Activated CD8-positive, alpha-beta T cell treated with anti-CD3 and anti-CD28 coated beads, Interleukin-2, amount 10 ng/mL, durations not matched to agents 7 days and 5 days (primary cell): ENCODE results near the gene UBL4B. TPM values are rescaled to one million over a fixed set of nuclear protein-coding genes. Genes with fewer than 3 reads are reported as not detected.
A peak's percentile ranks its signal among the peaks of the same experiment; 100 is the strongest.

ENCODE experiments used
- ATAC-seq: fragments of 150-1000 bp; cut with Tn5 transposase; one replicate; pipeline ENCODE4 v1.10.0; 2021; ENCODE audit warnings: moderate library complexity
- CTCF ChIA-PET: fragments of 350-600 bp; sonication (Branson Sonifier 250); formaldehyde crosslinking; loops from one replicate; lab custom pipeline; 2021; ENCODE audit warnings: antibody characterized with exemption; lab: Charles Lee
- POLR2A ChIA-PET: fragments of 350-600 bp; sonication (Branson Sonifier 250); formaldehyde crosslinking; loops from one replicate; lab custom pipeline; 2021; ENCODE audit warnings: antibody characterized with exemption; lab: Charles Lee
- DNase-seq: peaks from one replicate; pipeline ENCODE4 v3.0.0-alpha.2; 2020
- H3K27ac Mint-ChIP-seq: one replicate; pipeline ENCODE4 v1.8.0; 2021; ENCODE audit warnings: mild to moderate bottlenecking, mixed read lengths
- H3K27me3 Mint-ChIP-seq: one replicate; pipeline ENCODE4 v1.8.0; 2021; ENCODE audit warnings: low read depth, mixed read lengths
- H3K36me3 Mint-ChIP-seq: one replicate; pipeline ENCODE4 v1.8.0; 2021; ENCODE audit warnings: low read depth, mixed read lengths
- H3K4me1 Mint-ChIP-seq: one replicate; pipeline ENCODE4 v1.8.0; 2021; ENCODE audit warnings: low read depth, mixed read lengths
- H3K4me3 Mint-ChIP-seq: one replicate; pipeline ENCODE4 v1.8.0; 2021; ENCODE audit warnings: mild to moderate bottlenecking, mixed read lengths
- H3K9me3 Mint-ChIP-seq: one replicate; pipeline ENCODE4 v1.8.0; 2022; ENCODE audit warnings: mixed read lengths; ENCODE audit not compliant: insufficient read depth
- total RNA-seq, 2 experiments: library from RNA; stranded (reverse); gene quantifications; one replicate each; pipeline ENCODE4 v1.2.3, GENCODE V29; 2021

UBL4B gene
- total RNA-seq, 2 experiments from 2014 or later = not detected

DNA sequence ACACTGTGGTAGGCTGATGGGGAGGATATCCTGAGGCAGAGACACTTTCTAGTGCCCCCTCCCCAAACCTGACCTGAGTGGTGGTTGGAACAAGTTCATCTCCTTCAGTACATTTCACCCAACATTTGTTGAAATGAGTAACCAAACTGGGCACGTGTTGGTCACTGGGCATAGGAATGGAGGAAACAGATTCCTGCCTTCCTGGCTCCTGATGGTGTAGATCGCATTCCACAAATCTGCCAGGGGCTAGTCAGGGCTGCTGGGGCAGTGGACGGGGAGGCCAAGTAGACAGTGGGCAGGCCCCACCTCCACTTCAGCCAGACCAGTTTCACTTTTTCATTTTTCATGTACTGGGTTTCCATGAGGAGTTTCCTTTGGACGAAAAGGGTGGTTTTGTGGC is 25.3 kb upstream of the UBL4B start:
- ChIA-PET CTCF (interaction anchor here (0.8 to 2.4 kb wide), 5 partner anchors 9 to 57 kb away, joined by 3 to 63 read pairs (median 6); no protein-coding TSS in a partner anchor), POLR2A (no interaction called here)
- no peak overlapping the region for H3K4me3 Mint-ChIP-seq
- no peak for DNase-seq
- no peak for ATAC-seq
- H3K27me3 Mint-ChIP-seq = peaks cover 59% of the 10 kb centered on the region
- H3K36me3 Mint-ChIP-seq = no peaks in the 10 kb centered on the region
- no peaks in the 10 kb centered on the region for H3K9me3 Mint-ChIP-seq
- H3K27ac Mint-ChIP-seq = no peak overlapping the region
- peaks cover 13% of the 10 kb centered on the region for H3K4me1 Mint-ChIP-seq

DNA sequence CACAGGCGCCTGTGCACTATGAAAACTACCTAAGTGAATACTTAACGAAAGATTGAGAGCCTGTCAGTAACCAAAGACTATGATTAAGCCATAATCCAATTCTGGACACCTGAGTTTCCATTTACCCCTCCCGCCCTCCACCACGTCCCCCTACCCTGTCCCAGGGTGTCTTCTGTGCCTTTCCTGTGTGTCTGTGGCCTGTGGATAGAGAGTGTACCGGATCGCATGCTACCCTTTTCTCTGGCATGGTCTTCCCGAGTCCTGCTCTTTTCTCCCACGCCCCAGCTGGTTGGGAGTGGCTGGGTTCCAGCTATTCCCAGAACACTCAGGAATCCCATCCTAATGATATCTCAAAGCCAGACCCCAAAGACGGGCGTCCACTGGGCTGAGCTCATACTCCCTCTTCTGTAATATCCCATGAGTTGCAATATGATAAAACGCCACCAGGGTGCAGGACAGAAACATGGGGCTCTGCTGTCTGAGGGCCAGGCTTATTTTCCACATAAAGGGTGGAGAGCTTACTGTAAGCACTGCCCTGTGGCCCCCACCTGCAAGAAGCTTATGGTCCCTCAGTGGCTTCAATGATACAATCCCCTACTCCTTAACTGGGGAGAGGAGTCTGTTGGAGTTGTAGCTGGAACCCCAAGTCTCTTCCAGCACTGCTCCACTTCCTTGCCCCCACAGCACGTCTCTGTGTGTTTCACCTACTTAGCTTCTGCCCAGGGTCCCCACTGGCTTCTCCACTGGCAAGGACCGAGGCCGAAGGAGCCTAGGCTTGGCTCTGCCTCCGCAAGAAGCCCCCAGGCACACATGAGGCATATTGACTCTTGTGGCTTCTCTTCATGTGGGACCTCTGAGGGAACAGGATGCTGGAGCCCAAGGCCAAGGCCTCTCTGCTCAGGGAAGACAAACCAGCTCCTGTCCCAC is 24.2 kb upstream of the UBL4B start:
- Mint-ChIP-seq H3K36me3 (no peaks in the 10 kb centered on the region), H3K4me1 (peaks cover 11% of the 10 kb centered on the region), H3K9me3 (no peaks in the 10 kb centered on the region), H3K27me3 (peaks cover 61% of the 10 kb centered on the region), H3K27ac (no peak overlapping the region), H3K4me3 (no peak overlapping the region)
- POLR2A ChIA-PET = no interaction called here
- CTCF ChIA-PET = interaction anchor here (0.6 to 2.4 kb wide), 26 partner anchors 8 to 612 kb away, joined by 3 to 63 read pairs (median 4); partner anchors contain the start of genes ALX3 and UBL4B
- peak; percentile 68 for DNase-seq
- peak; percentile 78 for ATAC-seq

DNA sequence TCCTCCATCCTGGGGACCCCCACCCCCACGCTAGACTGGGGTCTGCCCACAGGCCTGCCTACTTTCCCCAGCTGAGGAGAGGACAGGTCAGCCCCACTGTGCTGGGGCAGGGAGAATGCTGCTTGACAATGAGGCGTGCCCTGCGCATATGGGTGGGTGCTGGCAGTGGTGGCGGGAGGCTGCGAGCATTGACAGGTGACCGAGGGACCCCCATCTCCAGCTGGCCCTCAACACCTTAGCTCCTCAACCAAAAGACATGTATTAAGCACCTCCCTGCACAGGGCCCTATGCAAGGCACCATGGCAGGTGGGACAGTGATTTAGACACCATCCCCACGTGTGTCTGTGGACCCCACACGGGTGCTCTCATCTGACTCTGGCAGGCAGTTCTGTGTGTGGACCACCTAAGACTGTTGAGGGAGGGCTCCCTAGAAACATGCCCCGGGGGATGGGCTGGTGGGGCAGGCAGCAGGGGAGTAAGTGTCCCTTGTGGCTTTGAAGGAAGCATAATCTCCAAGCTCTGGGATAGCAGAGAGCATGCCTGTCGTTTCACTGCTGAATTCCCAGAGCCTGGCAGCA is 23.4 kb upstream of the UBL4B start:
- ChIA-PET CTCF (interaction anchor here (0.6 to 2.4 kb wide), 18 partner anchors 7 to 612 kb away, joined by 3 to 63 read pairs (median 4); partner anchors contain the start of gene UBL4B), POLR2A (no interaction called here)
- Mint-ChIP-seq H3K9me3 (no peaks in the 10 kb centered on the region), H3K27me3 (peaks cover 55% of the 10 kb centered on the region), H3K4me3 (no peak overlapping the region), H3K36me3 (no peaks in the 10 kb centered on the region), H3K27ac (no peak overlapping the region), H3K4me1 (peaks cover 5% of the 10 kb centered on the region)
- DNase-seq (no peak), ATAC-seq (no peak)

DNA sequence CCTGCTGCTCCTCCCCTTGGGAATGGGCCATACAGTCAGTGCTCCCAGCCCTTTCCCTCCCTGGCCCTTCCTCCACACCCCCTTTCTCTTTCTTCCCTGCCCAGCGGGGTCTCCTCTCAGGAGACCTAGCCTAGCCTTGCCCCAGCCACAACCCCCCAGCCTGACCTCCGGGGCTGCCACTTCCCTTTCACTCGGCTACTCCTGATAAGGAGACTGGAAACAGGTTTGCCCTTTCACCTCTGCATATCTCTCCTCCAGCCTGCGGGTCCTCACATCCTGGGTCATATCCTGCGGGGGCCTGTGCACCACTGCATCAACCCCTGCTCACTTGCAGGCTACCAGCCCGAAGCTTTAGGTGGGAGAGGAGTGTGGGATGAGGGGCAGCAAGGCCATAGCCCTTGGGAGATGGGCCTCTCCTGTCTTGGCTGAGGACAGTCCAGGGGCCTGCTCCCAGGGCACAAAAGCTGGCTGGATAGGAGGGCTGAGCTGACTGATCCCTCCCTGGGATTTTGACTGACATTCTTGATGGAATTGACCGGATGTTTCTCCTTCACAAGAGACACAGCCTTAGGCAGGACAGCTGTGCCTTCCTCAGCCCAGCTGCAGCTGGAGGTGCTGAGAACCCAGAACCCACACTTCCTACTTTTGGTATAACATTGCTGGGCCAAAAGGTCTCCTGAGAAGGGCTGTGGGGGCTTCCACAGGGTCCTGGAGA is 22.5 kb upstream of the UBL4B start:
- Mint-ChIP-seq H3K9me3 (no peaks in the 10 kb centered on the region), H3K36me3 (no peaks in the 10 kb centered on the region), H3K4me1 (peaks cover 2% of the 10 kb centered on the region), H3K27ac (no peak overlapping the region), H3K27me3 (peaks cover 46% of the 10 kb centered on the region), H3K4me3 (no peak overlapping the region)
- CTCF ChIA-PET = interaction anchor here (1.3 to 4.3 kb wide), 7 partner anchors 9 to 36 kb away, joined by 5 to 39 read pairs (median 11); no protein-coding TSS in a partner anchor
- no peak for DNase-seq
- ATAC-seq = no peak
- POLR2A ChIA-PET = no interaction called here

DNA sequence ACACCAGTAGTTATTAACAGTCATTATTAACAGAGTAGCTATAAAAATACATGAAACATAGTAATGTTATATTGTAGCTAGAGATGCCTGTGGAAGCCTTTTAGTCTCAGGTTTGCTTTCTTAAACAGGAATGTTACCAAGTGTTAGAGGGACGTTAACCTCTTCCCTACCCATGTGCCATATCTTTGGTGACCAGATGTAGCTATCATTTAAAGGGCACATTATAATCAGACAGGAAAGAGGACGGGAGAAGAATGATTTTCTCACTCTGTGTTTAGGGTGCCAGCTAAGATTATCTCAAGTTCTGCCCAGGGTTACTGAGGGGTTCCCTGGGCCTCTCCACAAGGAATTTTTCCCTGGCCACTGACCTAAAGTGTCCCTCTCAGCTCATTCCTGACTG is 20.9 kb upstream of the UBL4B start:
- no peak for DNase-seq
- H3K36me3 Mint-ChIP-seq = no peaks in the 10 kb centered on the region
- H3K4me1 Mint-ChIP-seq = no peaks in the 10 kb centered on the region
- no peaks in the 10 kb centered on the region for H3K9me3 Mint-ChIP-seq
- no peak overlapping the region for H3K27ac Mint-ChIP-seq
- CTCF ChIA-PET = interaction anchor here (1.0 to 4.3 kb wide), 14 partner anchors 9 to 116 kb away, joined by 3 to 39 read pairs (median 8); partner anchors contain the start of gene STRIP1
- no peak overlapping the region for H3K4me3 Mint-ChIP-seq
- POLR2A ChIA-PET = interaction anchor here (0.6 kb wide), 1 partner anchor 10 kb away, joined by 3 read pairs; no protein-coding TSS in a partner anchor
- peaks cover 34% of the 10 kb centered on the region for H3K27me3 Mint-ChIP-seq
- ATAC-seq = no peak

DNA sequence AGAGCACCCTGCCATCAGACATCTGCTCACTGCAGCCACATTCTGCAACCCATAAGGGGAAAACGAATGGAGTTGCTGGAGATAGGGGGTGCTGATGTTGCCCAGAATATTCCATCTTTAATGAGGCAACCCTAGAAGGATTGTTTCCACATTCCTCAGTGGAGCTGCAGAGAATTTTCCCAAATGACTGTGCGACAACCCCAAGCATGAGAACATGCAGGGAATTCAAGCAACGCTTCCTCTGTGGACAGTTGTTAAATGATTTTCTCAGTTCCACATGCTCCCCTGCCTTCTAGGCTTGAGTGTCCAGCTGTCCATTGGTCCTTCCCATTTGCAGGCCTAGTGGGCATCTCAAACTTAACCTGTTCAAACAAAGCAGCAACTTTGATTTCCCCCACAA is 20.5 kb upstream of the UBL4B start:
- no peaks in the 10 kb centered on the region for H3K9me3 Mint-ChIP-seq
- POLR2A ChIA-PET = no interaction called here
- peaks cover 32% of the 10 kb centered on the region for H3K27me3 Mint-ChIP-seq
- DNase-seq (no peak), ATAC-seq (no peak)
- CTCF ChIA-PET = interaction anchor here (1.0 to 4.3 kb wide), 12 partner anchors 9 to 116 kb away, joined by 3 to 39 read pairs (median 9); partner anchors contain the start of gene STRIP1
- H3K4me3 Mint-ChIP-seq = no peak overlapping the region
- H3K4me1 Mint-ChIP-seq = no peaks in the 10 kb centered on the region
- H3K27ac Mint-ChIP-seq = no peak overlapping the region
- H3K36me3 Mint-ChIP-seq = no peaks in the 10 kb centered on the region

DNA sequence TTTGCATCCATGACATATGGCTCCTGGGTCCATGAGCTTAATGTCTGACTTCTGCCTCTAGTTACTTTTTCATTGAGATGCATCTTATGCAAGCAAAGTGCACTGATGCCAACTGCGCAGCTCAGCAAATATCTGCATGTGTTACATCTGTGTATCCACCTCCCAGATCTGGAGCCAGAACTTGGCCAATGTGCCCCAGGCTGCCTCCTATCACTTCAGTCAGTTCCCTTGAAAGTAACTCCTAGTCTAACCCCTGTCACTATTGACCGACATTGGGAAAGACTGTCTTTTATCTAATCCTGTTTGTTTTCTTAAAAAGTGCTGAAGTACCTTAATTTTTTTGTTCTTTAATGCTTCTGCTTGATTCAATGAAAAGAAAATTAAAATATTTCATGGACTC is 19.3 kb upstream of the UBL4B start:
- no peaks in the 10 kb centered on the region for H3K9me3 Mint-ChIP-seq
- POLR2A ChIA-PET = no interaction called here
- peaks cover 27% of the 10 kb centered on the region for H3K27me3 Mint-ChIP-seq
- H3K4me1 Mint-ChIP-seq = no peaks in the 10 kb centered on the region
- CTCF ChIA-PET = interaction anchor here (1.0 to 4.3 kb wide), 3 partner anchors 12 to 40 kb away, joined by 3 to 39 read pairs (median 17); no protein-coding TSS in a partner anchor
- DNase-seq (no peak), ATAC-seq (no peak)
- no peak overlapping the region for H3K27ac Mint-ChIP-seq
- no peak overlapping the region for H3K4me3 Mint-ChIP-seq
- H3K36me3 Mint-ChIP-seq = no peaks in the 10 kb centered on the region

DNA sequence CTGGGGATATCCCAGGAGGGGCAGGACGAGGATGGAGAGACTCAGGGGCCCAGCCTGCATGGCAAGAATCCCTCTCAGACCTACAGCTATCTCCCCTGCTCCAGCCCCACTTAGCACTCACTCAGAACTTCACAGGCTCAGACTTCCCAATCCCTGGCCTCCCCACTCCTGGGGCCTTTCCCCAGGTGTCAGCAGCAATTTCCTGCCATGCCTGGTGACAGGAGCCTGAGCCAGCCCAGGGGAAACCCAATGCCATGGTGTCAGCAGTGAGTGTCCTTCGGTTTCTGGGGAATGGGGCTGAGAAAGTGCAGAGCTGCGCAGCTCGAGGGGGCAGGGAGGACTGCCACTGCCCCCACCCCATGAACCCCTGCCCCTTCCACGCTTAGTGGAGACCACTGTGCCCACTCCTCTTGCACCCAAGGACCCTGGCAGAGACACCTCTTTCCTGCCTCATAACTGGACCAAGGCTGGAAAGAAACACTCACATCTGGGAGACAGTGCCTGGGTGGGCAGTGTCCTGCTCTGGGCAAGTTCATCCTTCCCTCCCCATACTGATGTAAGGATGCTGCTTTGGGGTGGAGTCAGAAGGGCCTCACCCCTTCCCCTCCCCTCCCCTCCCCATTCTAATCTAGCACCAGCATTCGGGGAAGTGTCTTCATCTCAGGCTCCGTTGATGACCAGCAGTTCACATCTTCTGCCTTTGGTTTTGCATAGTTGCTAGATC is 17.1 kb upstream of the UBL4B start:
- ATAC-seq (no peak), DNase-seq (no peak)
- Mint-ChIP-seq H3K4me1 (no peaks in the 10 kb centered on the region), H3K27me3 (peaks cover 22% of the 10 kb centered on the region), H3K9me3 (no peaks in the 10 kb centered on the region), H3K27ac (no peak overlapping the region), H3K36me3 (no peaks in the 10 kb centered on the region), H3K4me3 (no peak overlapping the region)
- ChIA-PET CTCF (interaction anchor here (1.2 to 1.7 kb wide), 2 partner anchors 7 to 44 kb away, joined by 3 to 6 read pairs; no protein-coding TSS in a partner anchor), POLR2A (no interaction called here)

DNA sequence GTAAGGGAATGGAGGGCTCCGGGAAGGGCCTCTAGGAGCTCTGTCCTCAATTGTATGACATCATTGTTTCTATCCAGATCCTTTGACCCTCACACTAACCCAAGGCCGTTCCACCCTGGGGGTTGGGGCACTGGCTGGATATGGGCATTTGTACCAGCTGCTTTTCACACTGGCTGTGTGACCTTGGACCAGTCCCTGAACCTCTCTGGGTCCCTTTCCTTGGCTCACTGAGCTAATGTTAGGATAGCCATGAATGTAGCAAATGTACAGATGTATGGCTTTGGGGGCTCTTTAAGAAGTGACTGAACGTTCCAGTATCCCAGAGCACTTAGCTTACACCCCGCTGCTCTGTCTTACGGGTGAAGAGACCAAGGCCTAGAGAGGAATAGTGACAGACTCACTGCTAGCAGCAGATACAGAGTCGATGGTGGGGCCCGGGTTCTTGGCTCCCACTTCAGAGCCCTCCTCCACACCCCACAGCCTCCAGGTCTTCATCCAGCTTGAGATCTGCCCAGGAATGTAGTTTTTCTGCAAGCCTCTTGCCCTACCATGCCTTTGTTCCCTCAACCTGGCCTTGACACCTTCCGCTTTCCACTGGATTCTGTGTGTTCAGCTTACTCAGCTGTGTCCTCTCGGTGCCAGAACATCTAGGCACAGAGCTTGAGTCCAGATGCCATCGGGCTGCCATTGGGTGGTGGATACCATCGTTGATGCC is 14.6 kb upstream of the UBL4B start:
- Mint-ChIP-seq H3K27ac (no peak overlapping the region), H3K27me3 (peaks cover 11% of the 10 kb centered on the region), H3K4me3 (no peak overlapping the region), H3K36me3 (no peaks in the 10 kb centered on the region), H3K4me1 (no peaks in the 10 kb centered on the region), H3K9me3 (no peaks in the 10 kb centered on the region)
- ChIA-PET POLR2A (no interaction called here), CTCF (interaction anchor here (1.2 to 2.7 kb wide), 3 partner anchors 8 to 38 kb away, joined by 5 to 10 read pairs (median 9); no protein-coding TSS in a partner anchor)
- ATAC-seq (no peak), DNase-seq (no peak)

DNA sequence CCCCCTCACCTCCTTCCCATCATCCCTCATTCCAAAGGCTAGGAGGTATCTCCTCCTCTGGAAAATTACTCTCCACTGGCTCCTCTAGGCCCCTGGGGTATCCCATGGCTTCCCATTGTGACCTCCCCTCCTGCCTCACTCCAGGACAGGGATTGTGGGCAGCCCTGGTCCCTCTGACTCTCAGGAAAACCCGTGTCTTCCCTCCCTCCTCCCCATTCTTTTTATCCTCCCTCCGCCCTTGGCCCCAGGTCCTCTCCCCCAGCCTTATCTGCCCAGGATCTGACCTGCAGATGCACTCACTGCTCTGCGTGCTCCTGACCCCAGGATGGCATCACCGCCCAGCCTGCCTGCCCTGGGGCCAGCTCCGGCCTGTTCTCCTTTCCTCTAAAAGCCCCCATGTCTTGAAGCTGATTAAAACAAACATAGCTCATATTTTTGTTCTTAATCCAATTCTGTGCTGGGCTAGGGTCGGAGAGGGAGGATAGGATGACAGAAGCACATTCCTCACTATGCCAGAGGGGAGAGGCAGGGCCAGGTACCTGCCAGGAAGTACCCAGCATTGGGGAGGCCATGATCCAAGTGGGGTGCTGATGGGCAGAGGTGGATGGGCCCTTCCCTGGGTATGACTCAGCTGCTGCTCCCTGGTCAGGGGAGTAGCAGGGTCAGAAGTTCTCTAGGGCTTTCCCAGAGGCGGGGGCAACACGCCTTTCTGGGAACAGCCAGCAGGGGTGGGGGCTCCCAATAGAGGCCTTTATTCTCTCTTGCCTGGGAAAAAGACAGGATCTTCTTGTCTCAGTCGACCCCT is 13.8 kb upstream of the UBL4B start:
- DNase-seq (no peak), ATAC-seq (no peak)
- ChIA-PET POLR2A (no interaction called here), CTCF (interaction anchor here (1.2 to 2.7 kb wide), 3 partner anchors 7 to 38 kb away, joined by 5 to 10 read pairs (median 9); no protein-coding TSS in a partner anchor)
- Mint-ChIP-seq H3K4me3 (no peak overlapping the region), H3K27ac (no peak overlapping the region), H3K4me1 (no peaks in the 10 kb centered on the region), H3K9me3 (no peaks in the 10 kb centered on the region), H3K36me3 (no peaks in the 10 kb centered on the region), H3K27me3 (peaks cover 8% of the 10 kb centered on the region)
